ENCODE results near the gene DNAJB1.

Gene DNAJB1

GRCh38 chr19:14502334-14503092, 15.7 kb downstream of the DNAJB1 start:
- TF ChIP-seq FOXM1 (IDR thresholded peaks at IDR 0.05; ENCODE audit: borderline replicate concordance) (no peak), TARDBP (IDR thresholded peaks at IDR 0.05) (no peak), HDGF (IDR thresholded peaks at IDR 0.05; ENCODE audit: borderline replicate concordance) (no peak), FOXA1 (IDR thresholded peaks at IDR 0.05) (no peak), LEF1 (IDR thresholded peaks at IDR 0.05; ENCODE audit: borderline replicate concordance) (no peak), BHLHE40 (IDR thresholded peaks at IDR 0.05; ENCODE audit: borderline replicate concordance) (no peak), ZNF384 (IDR thresholded peaks at IDR 0.05) (no peak)
- no peak for DNase-seq (ENCODE audit: extremely low spot score)
- ChIA-PET CTCF (interaction anchor here (0.5 kb wide), 1 partner anchor 63 kb away, joined by 6 read pairs; no protein-coding TSS in a partner anchor), POLR2A (interaction anchor here (1.0 kb wide), 1 partner anchor 16 kb away, joined by 4 read pairs; the partner anchor contains the start of gene DNAJB1)

GRCh38 chr19:14497228-14497921, 20.8 kb downstream of the DNAJB1 start:
- ChIA-PET CTCF (interaction anchor here (0.5 to 0.8 kb wide), 2 partner anchors 9 to 12 kb away, joined by 3 to 5 read pairs; no protein-coding TSS in a partner anchor), POLR2A (interaction anchor here (1.2 to 3.5 kb wide), 4 partner anchors 10 to 544 kb away, joined by 3 to 27 read pairs (median 4); partner anchors contain the start of genes DCAF15 and DNAJB1)
- DNase-seq (ENCODE audit: extremely low spot score) = no peak
- no peak for TF ChIP-seq FOXM1 (IDR thresholded peaks at IDR 0.05; ENCODE audit: borderline replicate concordance)
- TF ChIP-seq TARDBP (IDR thresholded peaks at IDR 0.05) = no peak
- no peak for TF ChIP-seq CTBP1 (IDR thresholded peaks at IDR 0.05; ENCODE audit: borderline replicate concordance)
- no peak for TF ChIP-seq HDGF (IDR thresholded peaks at IDR 0.05; ENCODE audit: borderline replicate concordance)
- no peak for TF ChIP-seq L3MBTL2 (conservative IDR thresholded peaks at IDR 0.05)
- TF ChIP-seq BHLHE40 (IDR thresholded peaks at IDR 0.05; ENCODE audit: borderline replicate concordance) = no peak
- TF ChIP-seq ARNT (IDR thresholded peaks at IDR 0.05) = no peak
- TF ChIP-seq NFRKB (IDR thresholded peaks at IDR 0.05) = no peak
- no peak for TF ChIP-seq LEF1 (IDR thresholded peaks at IDR 0.05; ENCODE audit: borderline replicate concordance)
- no peak for TF ChIP-seq ZNF384 (IDR thresholded peaks at IDR 0.05)
- TF ChIP-seq FOXA1 (IDR thresholded peaks at IDR 0.05) = no peak
- TF ChIP-seq SP1 (IDR thresholded peaks at IDR 0.05) = no peak
- TF ChIP-seq PKNOX1 (IDR thresholded peaks at IDR 0.05) = no peak
- no peak for TF ChIP-seq FOXK2 (IDR thresholded peaks at IDR 0.05)
- no peak for TF ChIP-seq SUZ12 (IDR thresholded peaks at IDR 0.05)

GRCh38 chr19:14496834-14497227, 21.4 kb downstream of the DNAJB1 start:
- ChIA-PET CTCF (no interaction called here), POLR2A (interaction anchor here (1.0 to 3.5 kb wide), 7 partner anchors 10 to 544 kb away, joined by 3 to 27 read pairs (median 3); partner anchors contain the start of genes DCAF15 and DNAJB1)
- DNase-seq (ENCODE audit: extremely low spot score) = no peak
- TF ChIP-seq NFRKB (IDR thresholded peaks at IDR 0.05) = no peak
- TF ChIP-seq L3MBTL2 (conservative IDR thresholded peaks at IDR 0.05) = no peak
- TF ChIP-seq ELF4 (IDR thresholded peaks at IDR 0.05) = no peak
- no peak for TF ChIP-seq FOXM1 (IDR thresholded peaks at IDR 0.05; ENCODE audit: borderline replicate concordance)
- TF ChIP-seq LEF1 (IDR thresholded peaks at IDR 0.05; ENCODE audit: borderline replicate concordance) = no peak
- TF ChIP-seq PKNOX1 (IDR thresholded peaks at IDR 0.05) = no peak
- no peak for TF ChIP-seq SUZ12 (IDR thresholded peaks at IDR 0.05)
- no peak for TF ChIP-seq ZNF384 (IDR thresholded peaks at IDR 0.05)
- no peak for TF ChIP-seq ARNT (IDR thresholded peaks at IDR 0.05)
- no peak for TF ChIP-seq FOXK2 (IDR thresholded peaks at IDR 0.05)
- no peak for TF ChIP-seq TARDBP (IDR thresholded peaks at IDR 0.05)
- TF ChIP-seq CTBP1 (IDR thresholded peaks at IDR 0.05; ENCODE audit: borderline replicate concordance) = no peak
- no peak for TF ChIP-seq HDGF (IDR thresholded peaks at IDR 0.05; ENCODE audit: borderline replicate concordance)

- POLR2A ChIA-PET = interaction anchor here (1.0 to 3.5 kb wide), 7 partner anchors 9 to 543 kb away, joined by 3 to 27 read pairs (median 3); partner anchors contain the start of genes DCAF15 and DNAJB1
These were observed 22.0 kb downstream of the DNAJB1 start, which contains the start of gene GIPC1 for GRCh38 chr19:14496029-14496833. Gene GIPC1, minus strand, starts transcription at chr19:14496127. Its CDS starts 13,151 bp downstream, at chr19:14482976.

More at GRCh38 chr19:14496029-14496833, 22.0 kb downstream of the DNAJB1 start, which contains the start of gene GIPC1:
- peak; percentile 99 for DNase-seq (ENCODE audit: extremely low spot score)
- no peak for TF ChIP-seq ARNT (IDR thresholded peaks at IDR 0.05)
- 0 out of 2 replicates have a peak, but pooled peaks have one; percentile 58 for TF ChIP-seq HDGF (IDR thresholded peaks at IDR 0.05; ENCODE audit: borderline replicate concordance)
- TF ChIP-seq SUZ12 (IDR thresholded peaks at IDR 0.05) = no peak
- 0 out of 2 replicates have a peak, but pooled peaks have one; percentile 21 for TF ChIP-seq FOXM1 (IDR thresholded peaks at IDR 0.05; ENCODE audit: borderline replicate concordance)
- TF ChIP-seq FOXA1 (IDR thresholded peaks at IDR 0.05) = no peak
- no peak; the same call in 1 of the 2 replicates for TF ChIP-seq LEF1 (IDR thresholded peaks at IDR 0.05; ENCODE audit: borderline replicate concordance)
- no peak for TF ChIP-seq ELF4 (IDR thresholded peaks at IDR 0.05)
- no peak for TF ChIP-seq ZNF384 (IDR thresholded peaks at IDR 0.05)
- peak; percentile 94 for TF ChIP-seq PKNOX1 (IDR thresholded peaks at IDR 0.05)
- TF ChIP-seq SP1 (IDR thresholded peaks at IDR 0.05) = no peak
- no peak for TF ChIP-seq NFRKB (IDR thresholded peaks at IDR 0.05)
- no peak for TF ChIP-seq CTBP1 (IDR thresholded peaks at IDR 0.05; ENCODE audit: borderline replicate concordance)
- TF ChIP-seq TARDBP (IDR thresholded peaks at IDR 0.05) = no peak
- peak; percentile 61; the same call in 1 of the 2 replicates for TF ChIP-seq BHLHE40 (IDR thresholded peaks at IDR 0.05; ENCODE audit: borderline replicate concordance)
- TF ChIP-seq L3MBTL2 (conservative IDR thresholded peaks at IDR 0.05) = peak; percentile 93
- CTCF ChIA-PET = no interaction called here

Measured in HEK293T (cell line).